ENCODE results near the gene VPS4A.

The VPS4A gene

DNA sequence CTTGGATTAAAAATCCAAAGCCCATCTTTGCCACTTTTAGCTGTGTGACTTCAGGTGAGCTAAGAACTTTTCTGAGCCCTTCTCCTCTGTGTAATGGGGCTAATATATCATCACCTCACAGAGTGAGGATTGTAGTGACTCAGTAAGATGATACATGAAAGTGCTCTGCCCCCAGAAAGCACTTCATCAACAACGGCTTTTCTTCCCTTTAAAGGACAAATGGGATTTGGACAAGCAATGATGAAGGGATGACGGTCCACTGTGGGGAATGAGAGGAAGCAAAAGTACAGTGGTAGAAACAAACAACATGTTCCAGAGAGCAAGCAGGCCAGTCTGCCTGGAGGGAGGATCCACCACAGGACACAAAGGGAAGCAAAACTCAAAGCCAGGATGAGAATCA lies 54.8 kb downstream of the VPS4A start:
- TF ChIP-seq, protein P1, sequence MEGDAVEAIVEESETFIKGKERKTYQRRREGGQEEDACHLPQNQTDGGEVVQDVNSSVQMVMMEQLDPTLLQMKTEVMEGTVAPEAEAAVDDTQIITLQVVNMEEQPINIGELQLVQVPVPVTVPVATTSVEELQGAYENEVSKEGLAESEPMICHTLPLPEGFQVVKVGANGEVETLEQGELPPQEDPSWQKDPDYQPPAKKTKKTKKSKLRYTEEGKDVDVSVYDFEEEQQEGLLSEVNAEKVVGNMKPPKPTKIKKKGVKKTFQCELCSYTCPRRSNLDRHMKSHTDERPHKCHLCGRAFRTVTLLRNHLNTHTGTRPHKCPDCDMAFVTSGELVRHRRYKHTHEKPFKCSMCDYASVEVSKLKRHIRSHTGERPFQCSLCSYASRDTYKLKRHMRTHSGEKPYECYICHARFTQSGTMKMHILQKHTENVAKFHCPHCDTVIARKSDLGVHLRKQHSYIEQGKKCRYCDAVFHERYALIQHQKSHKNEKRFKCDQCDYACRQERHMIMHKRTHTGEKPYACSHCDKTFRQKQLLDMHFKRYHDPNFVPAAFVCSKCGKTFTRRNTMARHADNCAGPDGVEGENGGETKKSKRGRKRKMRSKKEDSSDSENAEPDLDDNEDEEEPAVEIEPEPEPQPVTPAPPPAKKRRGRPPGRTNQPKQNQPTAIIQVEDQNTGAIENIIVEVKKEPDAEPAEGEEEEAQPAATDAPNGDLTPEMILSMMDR (conservative IDR thresholded peaks at IDR 0.05; ENCODE audit: low read length): no peak
- no peak for DNase-seq (ENCODE audit: low read depth)
- H3K4me3 ChIP-seq (ENCODE audit: low read length): no peak overlapping the region

DNA sequence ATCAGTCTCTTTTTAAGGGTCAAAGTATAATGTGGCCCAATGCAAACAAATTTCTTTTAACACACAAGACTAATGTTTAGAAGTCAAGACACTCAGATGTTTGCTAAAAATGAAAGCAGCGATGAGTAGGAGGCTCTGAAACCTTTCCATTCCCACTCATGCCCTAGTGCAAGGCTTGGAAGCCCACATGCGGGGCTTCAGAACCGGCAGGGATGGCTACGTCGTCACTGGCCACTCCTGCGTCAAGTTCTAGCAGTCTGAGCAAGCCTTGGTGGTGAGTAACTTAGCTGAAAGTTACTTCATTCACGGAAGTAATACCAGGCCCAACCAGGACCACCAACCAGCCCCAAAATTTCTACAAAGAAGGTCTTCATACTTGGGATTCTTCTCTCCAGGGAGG lies 55.3 kb downstream of the VPS4A start:
- no peak overlapping the region for H3K4me3 ChIP-seq (ENCODE audit: low read length)
- TF ChIP-seq, protein P1 (conservative IDR thresholded peaks at IDR 0.05; ENCODE audit: low read length): no peak
- DNase-seq (ENCODE audit: low read depth): no peak

DNA sequence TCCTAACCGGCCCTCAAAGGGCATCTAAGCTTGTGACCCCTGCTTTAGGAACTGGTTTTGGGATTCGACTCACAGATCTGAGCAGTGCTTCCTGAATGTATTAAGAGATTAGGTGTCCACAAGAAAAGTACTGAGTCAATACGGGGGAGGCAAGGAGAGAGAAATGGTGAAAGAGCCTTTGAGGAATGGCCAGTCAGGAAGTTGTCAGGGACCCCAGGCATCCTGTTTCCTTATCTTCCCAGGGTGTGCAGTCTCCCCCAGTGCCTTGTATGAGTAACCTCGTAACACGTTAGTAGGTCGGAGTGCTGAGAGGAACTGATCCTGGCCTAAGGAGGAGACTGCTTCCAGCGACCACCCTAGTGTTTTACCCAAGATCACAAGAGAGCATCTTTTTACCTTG lies 56.8 kb downstream of the VPS4A start:
- TF ChIP-seq, protein P1 (conservative IDR thresholded peaks at IDR 0.05; ENCODE audit: low read length): no peak
- DNase-seq (ENCODE audit: low read depth): no peak
- H3K4me3 ChIP-seq (ENCODE audit: low read length): no peak overlapping the region

DNA sequence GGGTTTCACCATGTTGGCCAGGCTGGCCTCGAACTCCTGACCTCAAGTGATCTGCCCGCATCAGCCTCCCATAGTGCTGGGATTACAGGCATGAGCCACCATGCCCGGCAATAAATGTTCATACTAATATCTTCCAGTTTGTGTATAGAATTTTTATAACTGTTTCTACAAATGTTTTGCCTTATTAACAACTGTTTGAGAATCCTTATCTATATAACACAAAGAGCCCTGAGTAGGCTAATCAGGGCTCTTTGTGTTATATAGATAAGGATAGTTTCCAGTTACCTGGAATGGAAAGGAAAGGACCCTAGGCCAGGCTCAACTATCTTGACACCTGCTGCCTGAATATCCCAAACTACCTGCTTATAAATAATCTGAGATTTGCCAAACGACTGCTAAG lies 57.7 kb downstream of the VPS4A start:
- DNase-seq (ENCODE audit: low read depth): no peak
- H3K4me3 ChIP-seq (ENCODE audit: low read length): no peak overlapping the region
- TF ChIP-seq, protein P1 (conservative IDR thresholded peaks at IDR 0.05; ENCODE audit: low read length): no peak

DNA sequence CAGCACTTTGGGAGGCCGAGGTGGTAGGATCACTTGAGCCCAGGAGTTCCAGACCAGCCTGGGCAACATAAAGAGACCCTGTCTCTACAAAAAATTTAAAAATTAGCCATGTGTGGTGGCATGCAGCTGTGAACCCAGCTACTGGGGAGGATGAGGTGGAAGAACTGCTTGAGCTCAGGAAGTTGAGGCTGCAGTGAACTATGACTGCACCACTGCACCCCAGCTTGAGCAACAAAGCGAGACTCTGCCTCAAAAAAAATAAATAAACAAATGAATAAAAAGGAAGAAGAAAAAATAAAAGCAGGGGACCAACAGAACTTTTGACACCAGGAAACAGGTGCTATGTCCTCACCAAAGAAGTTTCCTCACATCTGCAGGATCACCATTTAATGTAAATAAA lies 60.4 kb downstream of the VPS4A start:
- H3K4me3 ChIP-seq (ENCODE audit: low read length): no peak overlapping the region
- no peak for DNase-seq (ENCODE audit: low read depth)
- TF ChIP-seq, protein P1 (conservative IDR thresholded peaks at IDR 0.05; ENCODE audit: low read length): no peak

DNA sequence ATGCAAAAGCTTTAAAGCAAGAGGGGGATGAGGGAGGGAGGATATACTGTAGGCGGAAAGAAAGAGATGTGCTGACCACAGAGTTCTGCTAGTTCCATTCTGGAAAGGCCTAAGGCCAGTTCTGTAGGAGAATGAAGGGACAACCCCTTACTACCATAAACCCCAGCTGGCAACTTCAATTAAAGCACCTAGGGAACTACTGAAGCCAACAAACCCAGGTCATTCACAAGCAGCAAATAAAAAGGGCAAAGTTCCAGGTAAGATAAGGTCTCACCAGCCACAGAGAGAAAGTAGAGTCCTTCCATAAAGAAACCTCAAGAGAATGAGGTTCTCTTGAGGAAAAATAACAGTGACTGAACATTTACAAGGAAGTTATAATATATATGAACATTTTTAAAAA lies 61.9 kb downstream of the VPS4A start:
- DNase-seq (ENCODE audit: low read depth): no peak
- TF ChIP-seq, protein P1 (conservative IDR thresholded peaks at IDR 0.05; ENCODE audit: low read length): no peak
- H3K4me3 ChIP-seq (ENCODE audit: low read length): no peak overlapping the region
